ENCODE measurements around the gene FADS6. TPM values are rescaled to one million over a fixed set of nuclear protein-coding genes. Genes with fewer than 3 reads are reported as not detected.

FADS6 gene
- polyA plus RNA-seq, 1 donor from 2014 or later: not detected

DNA sequence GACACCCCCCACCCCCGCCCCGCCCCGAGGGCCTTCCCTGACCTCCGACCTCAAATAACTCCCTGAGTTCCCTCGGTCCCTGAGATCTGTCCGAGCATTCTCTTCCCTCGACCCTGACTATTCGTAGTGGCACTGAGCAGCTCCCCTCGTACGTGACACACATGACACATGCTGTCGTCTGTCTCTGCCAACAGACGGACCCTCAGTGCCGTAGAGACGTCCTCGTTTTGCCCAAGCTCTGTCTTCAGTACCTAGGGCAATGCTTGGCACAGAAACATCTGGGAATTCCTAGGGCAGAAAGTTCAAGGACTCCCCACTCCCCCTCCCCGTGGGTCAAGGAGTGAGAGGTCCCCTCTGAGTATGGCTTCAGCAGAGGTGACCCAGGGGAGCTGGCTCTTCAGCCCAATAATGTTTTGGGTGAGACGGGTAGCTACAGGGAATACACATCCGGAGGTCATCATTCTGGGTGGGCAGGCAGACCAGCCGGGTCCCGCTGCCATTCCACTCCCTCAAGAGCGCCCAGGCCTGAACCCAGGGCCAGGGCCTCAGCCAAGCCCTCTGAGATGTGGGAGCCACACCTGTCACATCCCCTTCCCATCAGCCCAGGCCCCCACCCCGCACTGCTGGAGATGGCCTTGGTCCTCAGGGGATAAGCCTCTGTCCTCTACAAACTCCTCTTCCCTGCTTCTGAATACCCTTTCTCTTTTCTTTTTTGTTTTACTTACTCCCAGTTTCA lies 671 bp upstream of the FADS6 start:
- H3K27me3 ChIP-seq (ENCODE audit: insufficient read depth, low read depth, low read length): peaks cover 56% of the 10 kb centered on the region
- no peak overlapping the region for H3K9ac ChIP-seq (ENCODE audit: low read length)
- H3F3A ChIP-seq (ENCODE audit: insufficient read depth, low read length, poor library complexity, severe bottlenecking): no peaks in the 10 kb centered on the region
- no peak overlapping the region for H3K27ac ChIP-seq (ENCODE audit: low read length)
- peak overlapping the region; percentile 65 for H3K4me3 ChIP-seq (ENCODE audit: low read length)
- H4K20me1 ChIP-seq (ENCODE audit: insufficient read depth): no peaks in the 10 kb centered on the region
- H3K79me2 ChIP-seq (replicated peaks; ENCODE audit: insufficient read depth, low read length): no peaks in the 10 kb centered on the region
- H3K9me2 ChIP-seq (ENCODE audit: insufficient read depth, low read length): no peaks in the 10 kb centered on the region
- no peak overlapping the region for H2AFZ ChIP-seq (ENCODE audit: low read depth, low read length)
- no peaks in the 10 kb centered on the region for H3K36me3 ChIP-seq (ENCODE audit: insufficient read depth, low read length)
- TF ChIP-seq POLR2AphosphoS5 (IDR thresholded peaks at IDR 0.05): no peak
- no peak for TF ChIP-seq EZH2 (IDR thresholded peaks at IDR 0.05; ENCODE audit: borderline replicate concordance, insufficient read depth, low read length, poor library complexity, severe bottlenecking)
- TF ChIP-seq SMC3 (conservative IDR thresholded peaks at IDR 0.05; ENCODE audit: poor library complexity): no peak
- TF ChIP-seq, protein P1, sequence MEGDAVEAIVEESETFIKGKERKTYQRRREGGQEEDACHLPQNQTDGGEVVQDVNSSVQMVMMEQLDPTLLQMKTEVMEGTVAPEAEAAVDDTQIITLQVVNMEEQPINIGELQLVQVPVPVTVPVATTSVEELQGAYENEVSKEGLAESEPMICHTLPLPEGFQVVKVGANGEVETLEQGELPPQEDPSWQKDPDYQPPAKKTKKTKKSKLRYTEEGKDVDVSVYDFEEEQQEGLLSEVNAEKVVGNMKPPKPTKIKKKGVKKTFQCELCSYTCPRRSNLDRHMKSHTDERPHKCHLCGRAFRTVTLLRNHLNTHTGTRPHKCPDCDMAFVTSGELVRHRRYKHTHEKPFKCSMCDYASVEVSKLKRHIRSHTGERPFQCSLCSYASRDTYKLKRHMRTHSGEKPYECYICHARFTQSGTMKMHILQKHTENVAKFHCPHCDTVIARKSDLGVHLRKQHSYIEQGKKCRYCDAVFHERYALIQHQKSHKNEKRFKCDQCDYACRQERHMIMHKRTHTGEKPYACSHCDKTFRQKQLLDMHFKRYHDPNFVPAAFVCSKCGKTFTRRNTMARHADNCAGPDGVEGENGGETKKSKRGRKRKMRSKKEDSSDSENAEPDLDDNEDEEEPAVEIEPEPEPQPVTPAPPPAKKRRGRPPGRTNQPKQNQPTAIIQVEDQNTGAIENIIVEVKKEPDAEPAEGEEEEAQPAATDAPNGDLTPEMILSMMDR (IDR thresholded peaks at IDR 0.05; ENCODE audit: poor library complexity, severe bottlenecking): no peak
- no peak for TF ChIP-seq TAF1 (IDR thresholded peaks at IDR 0.05; ENCODE audit: low read depth)
- TF ChIP-seq REST (IDR thresholded peaks at IDR 0.05; ENCODE audit: borderline replicate concordance): no peak
- TF ChIP-seq MXI1 (conservative IDR thresholded peaks at IDR 0.05; ENCODE audit: poor library complexity, severe bottlenecking): no peak
- no peak for TF ChIP-seq EP300 (conservative IDR thresholded peaks at IDR 0.05; ENCODE audit: poor library complexity, severe bottlenecking)
- no peak for TF ChIP-seq RAD21 (conservative IDR thresholded peaks at IDR 0.05)
- no peaks in the 10 kb centered on the region for H3K9me3 ChIP-seq (ENCODE audit: low read length)
- no peak overlapping the region for H3K4me2 ChIP-seq (ENCODE audit: low read length)

DNA sequence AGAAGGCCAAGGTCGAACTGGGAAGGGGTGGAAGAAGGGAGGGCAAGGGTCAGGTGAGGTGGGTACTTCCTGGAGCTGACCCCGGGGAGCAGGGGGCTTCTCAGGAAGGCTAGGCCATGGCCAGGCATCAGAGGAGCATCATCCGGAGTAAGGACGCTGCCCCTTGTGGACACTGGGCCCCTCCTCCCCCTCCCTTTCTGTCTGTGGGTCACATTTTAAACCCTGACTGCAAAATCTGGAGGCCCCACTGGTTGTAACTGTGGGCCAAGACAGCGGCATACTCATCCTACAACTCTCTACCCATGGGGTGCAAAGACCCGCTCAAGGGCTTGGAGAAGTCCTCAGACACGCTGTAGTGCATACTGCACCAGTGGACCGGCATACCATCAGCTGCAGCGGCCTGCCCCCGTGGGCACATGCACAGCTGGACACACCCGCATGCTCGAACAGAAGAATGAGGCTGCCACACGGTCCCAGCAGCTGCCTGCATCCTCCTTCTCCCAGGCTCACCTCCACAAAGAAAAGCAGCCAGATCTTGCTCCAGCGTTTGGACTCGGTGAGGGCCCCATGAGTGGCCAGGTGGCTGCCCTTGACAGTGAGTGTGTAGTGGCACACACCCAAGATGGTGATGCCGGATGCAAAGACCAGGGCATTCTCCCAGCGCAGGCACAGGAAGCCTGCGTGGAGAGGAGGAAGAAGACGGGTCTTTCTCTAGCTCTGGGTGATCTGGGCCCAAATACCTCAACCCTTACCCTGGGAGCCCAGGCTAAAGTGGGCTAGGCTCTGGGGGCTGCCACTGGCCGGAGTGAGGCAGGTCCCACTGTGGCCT lies 1.2 kb downstream of the FADS6 start:
- Histone ChIP-seq H3K27me3 (ENCODE audit: insufficient read depth, low read depth, low read length) (peaks cover 56% of the 10 kb centered on the region), H3K4me3 (ENCODE audit: low read length) (no peak overlapping the region)

More for the DNA sequence above, 1.2 kb downstream of the FADS6 start:
- Histone ChIP-seq H3K9me2 (ENCODE audit: insufficient read depth, low read length) (no peaks in the 10 kb centered on the region), H3K36me3 (ENCODE audit: insufficient read depth, low read length) (no peaks in the 10 kb centered on the region), H3K9me3 (ENCODE audit: low read length) (no peaks in the 10 kb centered on the region), H3K79me2 (replicated peaks; ENCODE audit: insufficient read depth, low read length) (no peaks in the 10 kb centered on the region), H4K20me1 (ENCODE audit: insufficient read depth) (no peaks in the 10 kb centered on the region), H3F3A (ENCODE audit: insufficient read depth, low read length, poor library complexity, severe bottlenecking) (no peaks in the 10 kb centered on the region), H3K4me2 (ENCODE audit: low read length) (no peak overlapping the region), H2AFZ (ENCODE audit: low read depth, low read length) (no peak overlapping the region), H3K9ac (ENCODE audit: low read length) (no peak overlapping the region), H3K27ac (ENCODE audit: low read length) (no peak overlapping the region)
- TF ChIP-seq, protein P1 (IDR thresholded peaks at IDR 0.05; ENCODE audit: poor library complexity, severe bottlenecking): no peak
- TF ChIP-seq SMC3 (conservative IDR thresholded peaks at IDR 0.05; ENCODE audit: poor library complexity) (no peak), EZH2 (IDR thresholded peaks at IDR 0.05; ENCODE audit: borderline replicate concordance, insufficient read depth, low read length, poor library complexity, severe bottlenecking) (no peak), RAD21 (conservative IDR thresholded peaks at IDR 0.05) (no peak), TAF1 (IDR thresholded peaks at IDR 0.05; ENCODE audit: low read depth) (no peak), MXI1 (conservative IDR thresholded peaks at IDR 0.05; ENCODE audit: poor library complexity, severe bottlenecking) (no peak), EP300 (conservative IDR thresholded peaks at IDR 0.05; ENCODE audit: poor library complexity, severe bottlenecking) (no peak), REST (IDR thresholded peaks at IDR 0.05; ENCODE audit: borderline replicate concordance) (no peak), POLR2AphosphoS5 (IDR thresholded peaks at IDR 0.05) (no peak)
